Iris pigment epithelial cell (primary cell): ENCODE data around the gene HIVEP1.

ENCODE experiments used
- DNase-seq: peaks from one replicate; pipeline ENCODE4 v3.0.0-alpha.2; 2011; ENCODE audit warnings: low read depth

The HIVEP1 gene

GRCh38 chr6:12048609-12049008 lies 36.5 kb downstream of the HIVEP1 start:
- no peak for DNase-seq

DNA sequence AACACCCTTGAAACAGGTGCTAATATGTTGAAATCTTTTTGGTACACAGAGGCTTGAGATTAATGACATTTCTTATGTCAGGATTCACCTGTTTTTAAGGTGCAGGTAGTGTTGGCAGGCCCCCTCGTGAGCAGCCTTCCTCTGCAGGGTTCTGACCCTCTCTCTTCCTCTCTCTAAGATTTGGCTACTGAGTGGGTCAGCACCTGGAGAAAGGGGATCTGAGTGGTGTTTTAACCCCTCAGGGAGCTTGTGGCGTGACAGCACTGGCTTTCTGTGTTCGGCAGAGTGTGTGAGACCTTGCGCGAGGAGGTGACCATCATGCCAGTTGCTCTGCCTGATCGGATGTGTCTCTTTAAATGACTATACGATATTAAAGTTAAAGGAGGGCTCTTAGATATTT lies 37.1 kb downstream of the HIVEP1 start:
- DNase-seq, result no peak

DNA sequence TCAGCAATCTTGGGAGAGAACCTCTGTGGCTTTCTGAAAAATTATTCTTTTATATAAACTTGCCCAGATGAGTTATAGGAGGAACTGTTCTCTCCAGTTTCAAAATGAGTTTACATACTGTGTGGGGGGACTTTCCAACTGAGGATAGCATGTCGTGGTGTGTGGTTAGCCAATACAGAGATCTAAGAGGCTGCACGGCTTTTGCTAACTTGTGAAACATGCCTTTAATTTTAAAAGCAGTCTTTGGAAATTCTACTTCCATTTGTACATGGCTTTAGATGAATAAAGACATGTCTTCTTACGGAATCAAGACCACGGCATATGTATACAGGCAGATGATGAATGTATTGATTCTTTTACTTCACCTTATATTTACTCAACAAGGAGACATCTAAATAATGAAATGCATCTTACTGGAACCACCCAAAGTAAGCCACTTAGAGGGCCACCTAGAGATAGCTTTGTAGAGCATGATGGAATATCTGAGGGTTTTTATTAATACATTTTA lies 39.8 kb downstream of the HIVEP1 start:
- DNase-seq, result peak; percentile 71

DNA sequence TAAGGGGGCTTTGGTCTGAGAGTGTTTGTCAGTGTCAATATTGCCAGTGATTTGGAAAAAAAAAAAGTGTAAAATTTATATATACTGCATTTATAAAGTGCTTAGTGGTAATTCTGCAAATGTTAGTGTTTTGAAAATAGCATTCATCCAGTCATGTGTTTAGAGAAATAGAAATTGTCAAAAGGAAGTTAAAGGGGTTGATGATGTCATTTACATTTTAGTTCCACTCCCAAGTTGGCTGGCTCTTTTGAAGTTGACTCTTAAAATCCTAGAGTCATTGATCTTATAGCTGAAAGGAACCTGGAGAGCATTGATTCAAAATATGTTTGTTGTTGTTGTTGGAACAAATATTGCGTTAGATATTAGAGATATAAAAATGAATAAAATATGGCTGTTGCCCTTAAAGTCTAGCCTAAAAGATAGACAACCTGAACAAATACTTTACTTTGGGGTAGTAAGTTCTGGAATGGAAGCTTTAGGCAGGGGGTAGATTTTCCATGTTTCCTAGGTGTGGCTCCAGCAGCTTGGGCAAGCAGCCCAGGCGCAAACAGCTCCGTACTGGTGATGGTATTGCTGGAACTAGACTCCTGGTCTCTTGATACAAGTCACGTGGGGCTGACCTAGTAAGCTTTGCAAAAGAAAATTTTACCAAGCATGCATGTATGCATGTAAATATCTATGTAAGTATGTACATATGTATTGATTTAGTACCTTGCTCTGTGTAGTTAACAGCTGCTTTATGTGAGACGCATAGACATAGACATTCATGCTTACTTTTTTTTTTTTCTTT lies 46.3 kb downstream of the HIVEP1 start:
- DNase-seq, result no peak

- DNase-seq, result peak; percentile 58
Observed at GRCh38 chr6:12060780-12061609, 48.9 kb downstream of the HIVEP1 start.

DNA sequence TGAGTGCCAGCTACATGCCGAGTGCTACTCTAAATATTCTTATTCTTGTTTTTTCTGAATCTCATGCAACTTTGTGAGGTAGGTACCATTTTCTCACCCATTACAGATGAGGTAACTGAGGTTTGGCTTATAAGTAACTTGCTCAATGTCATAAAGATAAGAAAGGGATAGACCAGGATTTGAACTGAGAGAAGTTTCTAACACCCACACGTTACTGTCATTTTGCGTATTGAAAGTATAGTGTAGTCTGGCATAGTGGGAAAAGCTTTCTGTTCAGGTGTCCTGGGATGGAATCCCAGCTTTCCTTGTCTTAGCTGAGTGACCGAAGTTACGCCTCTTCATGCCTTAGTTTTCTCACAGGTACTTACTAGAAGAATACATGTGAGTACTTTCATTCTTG lies 50.5 kb downstream of the HIVEP1 start:
- no peak for DNase-seq

DNA sequence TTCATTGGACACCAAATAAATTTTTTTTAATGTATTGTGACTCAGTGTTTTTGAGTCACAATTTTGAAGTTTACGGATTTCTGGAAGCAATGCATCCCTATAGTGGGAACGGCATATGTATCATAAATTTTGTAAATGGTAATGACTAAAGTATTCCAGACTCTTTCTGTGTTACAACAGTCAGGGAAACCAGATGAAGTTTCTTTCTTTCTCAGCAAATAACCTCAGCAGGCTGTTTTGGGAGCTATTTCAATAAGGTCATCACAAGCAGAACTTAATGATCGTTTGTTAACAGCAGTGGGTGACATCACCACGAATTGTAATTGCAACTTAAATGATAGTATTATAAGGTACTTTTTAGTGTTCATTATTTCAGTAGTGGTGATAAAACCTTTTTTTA lies 52.0 kb downstream of the HIVEP1 start:
- DNase-seq, result no peak

DNA sequence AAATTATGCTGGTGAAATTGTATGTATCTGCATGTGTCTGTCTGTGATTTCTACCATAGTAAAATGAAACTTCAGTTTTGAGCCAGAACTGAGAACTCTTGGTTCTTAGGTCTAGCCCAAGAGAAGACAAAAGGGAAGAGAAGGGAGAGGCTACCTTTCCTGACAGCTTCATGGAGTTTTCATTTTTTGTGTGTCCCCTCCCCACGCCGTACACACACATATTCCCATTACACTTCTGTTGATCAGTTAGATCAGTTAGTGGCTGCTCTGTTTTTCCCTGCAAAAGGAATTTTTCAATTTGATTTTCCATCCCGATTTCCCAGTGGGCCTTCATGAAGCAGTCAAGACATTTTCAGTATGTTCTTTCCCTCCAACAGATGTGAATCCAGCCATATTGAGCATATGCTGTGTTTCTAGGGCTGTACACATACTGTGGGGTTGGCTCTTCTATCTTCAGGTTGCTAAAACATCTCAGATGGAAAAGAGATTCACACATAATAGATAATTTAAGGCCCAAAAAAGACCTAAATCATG lies 52.5 kb downstream of the HIVEP1 start:
- DNase-seq, result no peak

DNA sequence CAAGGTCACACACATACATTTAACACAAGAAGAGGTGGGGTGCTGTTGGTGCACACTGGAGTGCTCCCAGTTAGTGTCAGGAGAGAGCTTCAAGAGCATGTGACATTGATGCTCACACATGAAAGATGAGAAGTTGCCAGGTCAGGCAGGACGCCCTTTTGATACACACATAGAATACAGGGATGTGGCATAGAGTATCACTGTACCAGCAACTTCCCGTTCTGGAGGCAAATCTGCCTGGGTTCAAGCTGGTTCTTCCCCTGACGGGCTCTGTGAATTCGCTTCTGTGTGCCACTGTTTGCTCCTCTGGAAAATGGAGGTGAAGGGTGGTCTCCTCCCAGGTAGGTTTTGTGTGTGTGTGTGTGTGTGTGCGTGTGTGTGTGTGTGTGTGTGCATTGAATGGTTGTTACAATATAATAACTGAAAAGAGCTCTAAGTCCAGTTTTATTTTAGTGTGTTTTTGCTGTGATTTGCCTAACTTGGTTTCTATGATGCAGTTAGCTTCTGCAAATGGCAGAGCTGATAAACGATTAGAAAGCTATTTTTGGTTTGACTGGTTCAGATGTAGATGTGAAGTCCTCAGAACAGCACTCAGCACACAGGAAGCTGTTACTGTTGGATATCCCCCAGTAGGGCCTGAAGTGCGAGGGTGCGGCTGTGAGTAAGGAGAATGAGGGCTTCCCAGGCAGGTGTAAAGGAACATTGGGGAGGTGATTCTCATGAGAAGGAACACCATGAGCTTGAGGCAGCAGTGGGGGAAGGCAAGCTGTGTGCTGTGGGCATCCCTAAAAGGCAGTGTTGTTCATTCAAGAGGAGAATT lies 53.4 kb downstream of the HIVEP1 start:
- DNase-seq, result no peak

DNA sequence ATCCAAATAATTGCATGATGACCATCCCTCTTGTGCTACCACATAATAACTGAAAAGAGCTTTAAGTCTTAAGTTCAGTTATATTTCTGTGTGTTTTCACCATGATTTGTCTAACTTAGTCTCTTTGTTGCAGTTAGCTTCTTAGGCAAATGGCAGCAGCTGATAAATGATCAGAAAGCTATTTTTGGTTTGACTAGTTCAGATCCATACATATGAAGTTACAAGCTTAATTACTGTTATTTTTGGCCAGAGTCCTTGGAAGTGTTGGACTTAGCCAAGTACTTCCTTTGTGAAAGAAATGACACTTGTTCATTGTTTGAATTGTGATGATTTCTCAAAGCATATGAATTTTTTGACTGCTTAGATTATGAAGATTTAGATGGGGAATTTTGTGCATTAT lies 54.2 kb downstream of the HIVEP1 start:
- DNase-seq, result peak; percentile 21

DNA sequence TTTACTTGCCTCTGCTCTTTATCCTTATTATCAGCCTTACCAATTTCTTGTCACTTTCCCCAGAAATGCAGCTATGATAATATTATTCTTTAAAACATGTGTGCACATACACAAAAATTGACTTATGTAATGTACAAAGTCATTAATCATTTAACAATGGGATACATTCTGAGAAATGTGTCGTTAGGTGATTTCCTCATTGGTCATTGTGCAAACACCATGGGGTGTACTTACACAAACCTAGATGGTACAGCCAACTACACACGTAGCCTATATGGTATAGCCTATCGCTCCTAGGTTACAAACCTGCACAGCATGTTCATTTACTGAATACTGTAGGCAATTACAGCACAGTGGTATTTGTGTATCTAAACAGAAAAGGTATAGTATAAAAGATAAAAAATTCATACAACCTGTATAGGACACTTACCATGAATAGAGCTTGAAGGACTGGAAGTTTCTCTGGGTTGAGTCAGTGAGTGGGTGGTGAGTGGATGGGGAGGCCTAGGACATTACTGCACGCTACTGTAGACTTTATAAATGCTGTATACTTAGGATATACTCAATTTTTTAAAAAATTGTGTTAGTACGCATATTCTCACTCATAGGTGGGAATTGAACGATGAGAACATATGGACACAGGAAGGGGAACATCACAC lies 56.9 kb downstream of the HIVEP1 start:
- peak; percentile 21 for DNase-seq

GRCh38 chr6:12069891-12070529 lies 57.9 kb downstream of the HIVEP1 start:
- DNase-seq, result no peak

DNA sequence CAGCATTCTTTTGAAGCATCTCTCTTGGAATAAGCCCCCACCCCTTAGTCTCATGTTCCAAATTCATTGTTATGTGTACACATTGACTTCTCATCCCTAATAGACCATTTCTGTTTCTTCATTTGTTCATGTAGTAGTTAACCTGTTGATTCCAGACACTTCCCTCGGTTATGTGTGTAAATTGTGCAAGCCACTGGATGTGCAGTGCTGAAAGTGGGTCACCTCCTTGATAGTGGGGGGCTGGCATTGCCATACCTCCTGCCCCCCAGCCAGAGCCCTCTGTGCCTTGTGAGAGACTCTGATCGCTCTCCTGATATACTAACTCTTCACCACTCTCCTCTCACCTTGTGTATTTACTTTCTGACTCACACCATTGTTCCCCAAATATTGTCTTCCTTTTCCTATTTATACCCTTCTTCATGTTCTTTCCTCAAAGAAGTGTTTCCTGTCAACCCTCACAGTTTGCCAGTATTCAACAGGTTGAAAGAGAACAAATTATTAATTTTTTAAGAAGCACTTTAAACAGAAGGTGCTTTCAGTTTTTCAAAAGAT lies 59.0 kb downstream of the HIVEP1 start:
- DNase-seq, result no peak

- DNase-seq, result peak; percentile 10
Observed at GRCh38 chr6:12075067-12075563, 63.0 kb downstream of the HIVEP1 start.

- no peak for DNase-seq
Observed at GRCh38 chr6:12077021-12077710, 65.1 kb downstream of the HIVEP1 start.

DNA sequence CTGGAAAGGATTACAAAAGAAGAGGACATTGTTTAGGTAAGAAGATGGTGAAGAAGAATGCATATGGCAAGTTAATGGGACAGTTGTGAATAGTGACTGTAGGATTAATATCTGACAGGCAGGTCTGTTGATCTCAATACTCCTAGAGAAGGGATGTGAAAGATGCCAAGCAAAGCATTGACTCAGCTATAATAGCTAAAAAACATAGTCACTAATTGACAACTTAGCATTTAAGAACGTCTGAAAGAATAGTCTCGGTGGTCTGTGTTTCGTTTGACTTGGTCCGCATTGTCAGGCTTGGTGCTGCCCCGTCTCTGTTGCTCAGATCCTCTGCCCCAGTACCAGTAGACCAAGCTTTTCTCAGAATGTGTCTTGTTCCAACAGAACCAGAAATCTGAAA lies 65.9 kb downstream of the HIVEP1 start:
- no peak for DNase-seq

GRCh38 chr6:12081771-12082170 lies 69.7 kb downstream of the HIVEP1 start:
- DNase-seq, result no peak

DNA sequence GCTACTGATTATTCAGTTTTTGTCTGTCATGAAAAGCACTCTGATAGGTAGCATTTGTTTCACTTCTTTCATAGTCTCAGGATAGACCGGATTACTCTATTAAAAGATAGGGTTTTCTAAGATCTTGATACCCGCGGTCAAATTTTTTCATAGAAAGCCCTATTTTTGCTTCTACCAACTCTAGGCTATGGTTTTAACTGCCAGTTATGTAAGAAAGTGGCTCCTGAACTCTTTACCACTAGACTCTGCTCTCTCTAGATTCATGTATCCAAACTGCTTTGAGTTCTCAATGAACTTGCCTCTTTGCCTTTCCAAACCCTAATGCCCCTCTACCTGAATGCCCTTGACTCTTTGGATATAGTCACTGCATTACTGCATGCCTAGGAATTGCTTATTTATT lies 70.3 kb downstream of the HIVEP1 start:
- DNase-seq, result no peak

DNA sequence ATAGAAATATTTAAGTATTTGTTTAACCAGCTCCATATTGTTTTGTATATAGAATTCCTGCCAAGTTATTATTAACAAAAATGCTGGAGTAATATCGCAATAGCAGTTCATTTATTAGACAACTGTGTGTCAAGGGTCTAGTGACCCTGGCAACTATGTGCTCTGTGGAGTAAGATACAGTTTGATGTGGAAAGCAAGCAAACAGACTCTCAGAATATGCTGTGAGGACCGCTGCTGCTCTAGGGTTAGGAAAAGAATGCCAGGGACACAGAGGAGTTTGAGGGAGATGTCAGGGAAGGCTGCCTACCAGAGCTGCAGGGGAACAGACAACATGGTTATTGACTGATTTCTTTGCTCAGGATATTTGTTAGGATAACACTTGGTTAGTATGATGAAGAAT lies 71.2 kb downstream of the HIVEP1 start:
- DNase-seq, result no peak

DNA sequence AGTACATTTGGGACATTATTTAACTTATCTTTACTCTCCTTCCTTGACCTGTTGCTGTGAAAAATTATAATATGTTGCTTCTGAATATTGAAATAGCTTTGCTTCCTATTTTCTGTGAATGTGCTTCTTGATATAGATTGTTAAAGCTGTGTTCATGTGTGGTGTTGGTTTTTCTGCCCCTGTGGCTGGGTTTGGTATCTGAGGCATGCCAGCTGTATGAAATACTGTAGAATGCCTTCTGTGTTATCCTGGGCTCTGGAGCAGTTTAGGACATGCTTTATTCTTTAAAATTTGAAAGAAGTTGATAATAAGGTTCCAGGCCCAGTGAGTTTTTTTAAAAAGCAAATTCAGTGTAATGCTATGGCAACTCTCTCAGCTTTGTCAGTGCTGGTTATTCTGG lies 71.7 kb downstream of the HIVEP1 start:
- peak; percentile 23 for DNase-seq
